ENCODE measurements around the gene ZNF165. TPM values are rescaled to one million over a fixed set of nuclear protein-coding genes. Genes with fewer than 3 reads are reported as not detected.
"Not testable (repeated sequence)": the region's sequence is repeated elsewhere in the genome, so short reads cannot be mapped to it uniquely, and the experiment has no call there.

ZNF165 gene
- polyA plus RNA-seq, 3 donors, result 0.05 to 0.08 TPM; not detected in 1

DNA sequence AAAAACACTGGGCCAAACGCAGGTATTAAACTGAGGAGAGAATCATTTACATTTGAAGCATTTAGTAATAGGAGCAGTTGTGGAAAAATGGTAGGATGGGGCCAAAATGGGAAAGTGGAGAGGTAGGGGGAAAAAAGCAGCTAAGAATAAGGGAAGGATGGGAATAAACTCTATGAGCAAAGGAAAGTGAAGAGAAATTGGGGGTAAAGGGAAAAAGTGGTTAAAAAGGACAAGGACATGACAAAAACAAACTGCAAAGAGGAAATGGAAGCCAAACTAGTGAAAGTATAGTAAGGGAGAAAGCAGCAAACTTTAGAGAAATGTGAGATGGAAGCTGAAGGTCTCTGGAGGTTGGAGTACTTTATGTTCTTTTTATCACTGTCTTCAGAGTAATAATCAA is 37.8 kb downstream of the ZNF165 start:
- no peak overlapping the region for H3K27ac Mint-ChIP-seq
- Histone ChIP-seq H3K27me3 (ENCODE audit: control insufficient read depth in 2 of 2, insufficient read depth in 2 of 2, low read length in 2 of 2) (no peaks in the 10 kb centered on the region), H3K27ac (ENCODE audit: low read depth in 1 of 2, low read length in 2 of 2) (no peak overlapping the region), H3K4me1 (ENCODE audit: control insufficient read depth in 1 of 2, insufficient read depth in 2 of 2, low read length in 2 of 2) (no peaks in the 10 kb centered on the region), H3K36me3 (replicated peaks in 1 of 2; ENCODE audit: control insufficient read depth in 1 of 2, insufficient read depth in 2 of 2, low read length in 2 of 2) (peaks cover 44 to 77% of the 10 kb centered on the region in 2 donors), H3K4me2 (replicated peaks; ENCODE audit: extremely low read depth, low read length, poor library complexity, severe bottlenecking) (no peak overlapping the region), H3K4me3 (replicated peaks in 1 of 3; ENCODE audit: low read depth in 2 of 3, low read length in 3 of 3) (no peak overlapping the region), H3K79me2 (ENCODE audit: insufficient read depth, low read length) (no peaks in the 10 kb centered on the region), H2AFZ (ENCODE audit: insufficient read depth, low read depth, low read length, poor library complexity, severe bottlenecking) (no peak overlapping the region), H3K9ac (ENCODE audit: insufficient read depth, low read length, poor library complexity, severe bottlenecking) (no peak overlapping the region), H4K20me1 (ENCODE audit: insufficient read depth, low read length) (no peaks in the 10 kb centered on the region), H3K9me3 (replicated peaks in 1 of 2; ENCODE audit: control insufficient read depth in 1 of 2, insufficient read depth in 1 of 2, low read length in 2 of 2) (no peaks in the 10 kb centered on the region)
- H3K4me1 Mint-ChIP-seq, result no peaks in the 10 kb centered on the region
- intact Hi-C loops (cut with micrococcal nuclease), result no loop called here
- no peaks in the 10 kb centered on the region for H3K27me3 Mint-ChIP-seq (ENCODE audit: low read depth in 3 of 3)
- no peak for TF ChIP-seq CTCF (IDR thresholded peaks at IDR 0.05)
- H3K36me3 Mint-ChIP-seq, result peaks cover 58 to 79% of the 10 kb centered on the region in 2 donors
- H3K4me3 Mint-ChIP-seq, result no peak overlapping the region
- WGBS (ENCODE audit: insufficient coverage), result 100% methylated on average over 1 of the region's 1 CpG
- no peaks in the 10 kb centered on the region for H3K9me3 Mint-ChIP-seq
- DNase-seq, result no peak

DNA sequence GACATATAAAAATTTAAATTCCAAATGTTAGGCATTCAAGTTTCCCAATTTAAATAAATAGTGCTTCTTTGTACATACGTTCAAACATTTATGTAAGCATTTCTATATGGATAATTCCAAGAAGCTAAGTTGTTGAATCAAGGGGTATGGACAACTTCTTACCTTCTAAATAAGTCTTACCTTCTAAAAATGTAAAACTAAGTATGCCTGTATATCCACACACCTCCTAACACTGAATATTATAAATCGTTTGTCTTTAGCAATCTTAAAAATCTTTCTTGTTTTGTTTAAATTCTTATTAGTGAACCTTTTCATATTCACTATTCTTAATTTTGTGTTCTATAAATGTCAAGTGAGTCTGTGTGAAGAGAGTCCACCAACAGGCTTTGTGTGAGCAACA is 41.5 kb downstream of the ZNF165 start:
- peaks cover 27 to 64% of the 10 kb centered on the region in 2 donors for H3K36me3 ChIP-seq (replicated peaks in 1 of 2; ENCODE audit: control insufficient read depth in 1 of 2, insufficient read depth in 2 of 2, low read length in 2 of 2)

GRCh38 chr6:28122283-28122682 is 41.9 kb downstream of the ZNF165 start:
- peaks cover 14 to 19% of the 10 kb centered on the region in 2 donors for H3K4me1 ChIP-seq (ENCODE audit: control insufficient read depth in 1 of 2, insufficient read depth in 2 of 2, low read length in 2 of 2)
- H3K4me3 ChIP-seq (replicated peaks in 1 of 3; ENCODE audit: low read depth in 2 of 3, low read length in 3 of 3); H3K9ac ChIP-seq (ENCODE audit: insufficient read depth, low read length, poor library complexity, severe bottlenecking); H3K4me2 ChIP-seq (replicated peaks; ENCODE audit: extremely low read depth, low read length, poor library complexity, severe bottlenecking); H2AFZ ChIP-seq (ENCODE audit: insufficient read depth, low read depth, low read length, poor library complexity, severe bottlenecking); H3K27me3 Mint-ChIP-seq (ENCODE audit: low read depth in 3 of 3); intact Hi-C loops (cut with micrococcal nuclease); H3K27me3 ChIP-seq (ENCODE audit: control insufficient read depth in 2 of 2, insufficient read depth in 2 of 2, low read length in 2 of 2); H3K9me3 ChIP-seq (replicated peaks in 1 of 2; ENCODE audit: control insufficient read depth in 1 of 2, insufficient read depth in 1 of 2, low read length in 2 of 2); H3K9me3 Mint-ChIP-seq; H3K27ac ChIP-seq (ENCODE audit: low read depth in 1 of 2, low read length in 2 of 2); H3K4me3 Mint-ChIP-seq; DNase-seq; H4K20me1 ChIP-seq (ENCODE audit: insufficient read depth, low read length): not testable (repeated sequence)
- Mint-ChIP-seq H3K27ac (peak overlapping the region in 2 of 7 donors; percentile 22 to 33), H3K36me3 (peaks cover 48 to 51% of the 10 kb centered on the region in 2 donors), H3K4me1 (peaks cover 19% of the 10 kb centered on the region)
- H3K36me3 ChIP-seq (replicated peaks in 1 of 2; ENCODE audit: control insufficient read depth in 1 of 2, insufficient read depth in 2 of 2, low read length in 2 of 2), result peaks cover 27 to 64% of the 10 kb centered on the region in 2 donors
- H3K79me2 ChIP-seq (ENCODE audit: insufficient read depth, low read length), result peaks cover 29% of the 10 kb centered on the region
- WGBS (ENCODE audit: insufficient coverage), result 97% methylated on average over 5 of the region's 5 CpGs

More for the DNA sequence above, 41.5 kb downstream of the ZNF165 start:
- Mint-ChIP-seq H3K4me1 (peaks cover 19% of the 10 kb centered on the region), H3K36me3 (peaks cover 45 to 54% of the 10 kb centered on the region in 2 donors), H3K27me3 (ENCODE audit: low read depth in 3 of 3) (no peaks in the 10 kb centered on the region), H3K27ac (peak overlapping the region in 2 of 7 donors; percentile 22 to 33), H3K4me3 (no peak overlapping the region), H3K9me3 (no peaks in the 10 kb centered on the region)
- Histone ChIP-seq H3K27me3 (ENCODE audit: control insufficient read depth in 2 of 2, insufficient read depth in 2 of 2, low read length in 2 of 2) (no peaks in the 10 kb centered on the region), H3K4me2 (replicated peaks; ENCODE audit: extremely low read depth, low read length, poor library complexity, severe bottlenecking) (no peak overlapping the region), H4K20me1 (ENCODE audit: insufficient read depth, low read length) (no peaks in the 10 kb centered on the region), H3K9me3 (replicated peaks in 1 of 2; ENCODE audit: control insufficient read depth in 1 of 2, insufficient read depth in 1 of 2, low read length in 2 of 2) (no peaks in the 10 kb centered on the region), H3K9ac (ENCODE audit: insufficient read depth, low read length, poor library complexity, severe bottlenecking) (no peak overlapping the region), H2AFZ (ENCODE audit: insufficient read depth, low read depth, low read length, poor library complexity, severe bottlenecking) (no peak overlapping the region), H3K4me1 (ENCODE audit: control insufficient read depth in 1 of 2, insufficient read depth in 2 of 2, low read length in 2 of 2) (peaks cover 14 to 19% of the 10 kb centered on the region in 2 donors), H3K27ac (ENCODE audit: low read depth in 1 of 2, low read length in 2 of 2) (no peak overlapping the region), H3K4me3 (replicated peaks in 1 of 3; ENCODE audit: low read depth in 2 of 3, low read length in 3 of 3) (no peak overlapping the region), H3K79me2 (ENCODE audit: insufficient read depth, low read length) (peaks cover 24% of the 10 kb centered on the region)
- TF ChIP-seq CTCF (IDR thresholded peaks at IDR 0.05), result no peak
- intact Hi-C loops (cut with micrococcal nuclease), result no loop called here
- WGBS (ENCODE audit: insufficient coverage), result no CpG with 5 or more reads among the region's 2 CpGs
- DNase-seq, result no peak

Measured in CD14-positive monocyte (primary cell).